ENCODE data around the gene FOXI1.

DNA sequence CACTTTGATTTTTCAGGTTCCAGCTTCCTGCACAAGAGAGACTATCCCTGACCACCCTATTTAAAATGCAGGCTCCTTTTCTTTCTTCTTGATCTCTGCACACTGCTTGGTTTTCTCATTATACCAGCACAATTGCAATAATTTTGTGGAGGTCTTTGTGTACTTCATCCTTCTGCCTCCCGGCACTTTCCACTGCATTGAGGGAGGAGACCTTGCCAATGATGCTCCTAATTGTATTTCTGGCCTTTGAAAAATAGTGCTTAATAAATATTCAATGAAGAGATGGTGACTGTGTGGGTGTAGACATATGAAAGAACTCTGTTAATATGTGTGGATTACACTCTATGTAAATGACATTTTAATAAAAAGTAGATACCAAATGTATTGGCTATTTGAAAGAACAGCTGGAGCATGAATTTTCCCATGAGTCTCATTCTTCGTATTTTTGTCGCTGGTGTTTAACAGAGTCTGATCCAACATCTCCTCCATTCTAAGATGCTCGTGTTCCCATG lies 42.1 kb downstream of the FOXI1 start:
- TF ChIP-seq EZH2 (IDR thresholded peaks at IDR 0.05; ENCODE audit: insufficient read depth, low read length), result no peak
- TF ChIP-seq, protein P1, sequence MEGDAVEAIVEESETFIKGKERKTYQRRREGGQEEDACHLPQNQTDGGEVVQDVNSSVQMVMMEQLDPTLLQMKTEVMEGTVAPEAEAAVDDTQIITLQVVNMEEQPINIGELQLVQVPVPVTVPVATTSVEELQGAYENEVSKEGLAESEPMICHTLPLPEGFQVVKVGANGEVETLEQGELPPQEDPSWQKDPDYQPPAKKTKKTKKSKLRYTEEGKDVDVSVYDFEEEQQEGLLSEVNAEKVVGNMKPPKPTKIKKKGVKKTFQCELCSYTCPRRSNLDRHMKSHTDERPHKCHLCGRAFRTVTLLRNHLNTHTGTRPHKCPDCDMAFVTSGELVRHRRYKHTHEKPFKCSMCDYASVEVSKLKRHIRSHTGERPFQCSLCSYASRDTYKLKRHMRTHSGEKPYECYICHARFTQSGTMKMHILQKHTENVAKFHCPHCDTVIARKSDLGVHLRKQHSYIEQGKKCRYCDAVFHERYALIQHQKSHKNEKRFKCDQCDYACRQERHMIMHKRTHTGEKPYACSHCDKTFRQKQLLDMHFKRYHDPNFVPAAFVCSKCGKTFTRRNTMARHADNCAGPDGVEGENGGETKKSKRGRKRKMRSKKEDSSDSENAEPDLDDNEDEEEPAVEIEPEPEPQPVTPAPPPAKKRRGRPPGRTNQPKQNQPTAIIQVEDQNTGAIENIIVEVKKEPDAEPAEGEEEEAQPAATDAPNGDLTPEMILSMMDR (IDR thresholded peaks at IDR 0.05; ENCODE audit: insufficient read depth, low read depth, low read length), result no peak
